ENCODE measurements around the gene OTOF.

OTOF gene

GRCh38 chr2:26460613-26461031 lies 17.3 kb downstream of the OTOF start:
- H3K4me3 ChIP-seq (ENCODE audit: low read depth, low read length), result no peak overlapping the region
- TF ChIP-seq CTCF (IDR thresholded peaks at IDR 0.05; ENCODE audit: low read depth, low read length), result no peak

GRCh38 chr2:26459991-26460612 lies 17.8 kb downstream of the OTOF start:
- TF ChIP-seq CTCF (IDR thresholded peaks at IDR 0.05; ENCODE audit: low read depth, low read length), result no peak
- H3K4me3 ChIP-seq (ENCODE audit: low read depth, low read length), result no peak overlapping the region

GRCh38 chr2:26458365-26459042 lies 19.4 kb downstream of the OTOF start:
- H3K4me3 ChIP-seq (ENCODE audit: low read depth, low read length), result no peak overlapping the region
- TF ChIP-seq CTCF (IDR thresholded peaks at IDR 0.05; ENCODE audit: low read depth, low read length), result no peak

- TF ChIP-seq CTCF (IDR thresholded peaks at IDR 0.05; ENCODE audit: low read depth, low read length), result no peak
Observed at GRCh38 chr2:26457695-26458364, 20.1 kb downstream of the OTOF start.

GRCh38 chr2:26457251-26457666 lies 20.7 kb downstream of the OTOF start:
- TF ChIP-seq CTCF (IDR thresholded peaks at IDR 0.05; ENCODE audit: low read depth, low read length), result no peak
- H3K4me3 ChIP-seq (ENCODE audit: low read depth, low read length), result no peak overlapping the region

More at GRCh38 chr2:26457695-26458364, 20.1 kb downstream of the OTOF start:
- no peak overlapping the region for H3K4me3 ChIP-seq (ENCODE audit: low read depth, low read length)

- TF ChIP-seq CTCF (IDR thresholded peaks at IDR 0.05; ENCODE audit: low read depth, low read length), result no peak
- H3K4me3 ChIP-seq (ENCODE audit: low read depth, low read length), result no peak overlapping the region
Observed at GRCh38 chr2:26456440-26457250, 21.3 kb downstream of the OTOF start.
